Stimulated activated CD4-positive, alpha-beta T cell treated with anti-CD3 and anti-CD28 coated beads, Interleukin-1b, Interleukin-23, amount 100 ng/mL, for 48 hours (primary cell): ENCODE measurements around the gene ULK3.
"Not testable (repeated sequence)": the region's sequence is repeated elsewhere in the genome, so short reads cannot be mapped to it uniquely, and the experiment has no call there.

ENCODE experiments used
- DNase-seq: peaks from one replicate; pipeline ENCODE4 v3.0.0-alpha.2; 2020

The ULK3 gene

GRCh38 chr15:74842581-74843444 lies at the start of gene ULK3:
ULK3 (minus strand) TSS chr15:74843156; CDS start chr15:74843105, 51 bp downstream.
- peak; percentile 92 for DNase-seq

- DNase-seq = no peak
Observed at GRCh38 chr15:74892313-74892712, 49.4 kb upstream of the ULK3 start.

DNA sequence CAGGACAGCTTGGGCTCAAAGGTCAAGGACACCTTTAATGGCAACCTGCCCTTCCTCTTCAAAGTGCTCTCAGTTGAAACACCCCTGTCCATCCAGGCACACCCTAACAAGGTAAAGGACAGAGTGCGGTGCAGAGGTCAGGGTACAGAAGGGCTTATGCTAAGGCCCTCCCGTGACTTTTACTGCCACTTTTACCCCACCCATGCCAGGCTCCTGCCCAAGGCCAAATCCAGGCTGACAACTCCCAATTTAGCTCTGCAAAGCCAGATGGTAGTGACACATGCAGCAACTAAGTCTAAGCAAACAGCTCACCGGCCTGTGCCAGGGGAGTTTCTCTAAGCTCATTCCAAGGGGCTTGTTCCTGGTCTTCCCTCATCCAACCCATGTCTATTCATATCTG lies 48.5 kb upstream of the ULK3 start:
- no peak for DNase-seq

GRCh38 chr15:74890665-74890960 lies 47.7 kb upstream of the ULK3 start:
- DNase-seq = no peak

- peak; percentile 91 for DNase-seq
Observed at GRCh38 chr15:74889883-74890664, 47.1 kb upstream of the ULK3 start, which contains the start of gene MPI. MPI (plus strand) TSS chr15:74890042; CDS start chr15:74890074, 32 bp downstream.

DNA sequence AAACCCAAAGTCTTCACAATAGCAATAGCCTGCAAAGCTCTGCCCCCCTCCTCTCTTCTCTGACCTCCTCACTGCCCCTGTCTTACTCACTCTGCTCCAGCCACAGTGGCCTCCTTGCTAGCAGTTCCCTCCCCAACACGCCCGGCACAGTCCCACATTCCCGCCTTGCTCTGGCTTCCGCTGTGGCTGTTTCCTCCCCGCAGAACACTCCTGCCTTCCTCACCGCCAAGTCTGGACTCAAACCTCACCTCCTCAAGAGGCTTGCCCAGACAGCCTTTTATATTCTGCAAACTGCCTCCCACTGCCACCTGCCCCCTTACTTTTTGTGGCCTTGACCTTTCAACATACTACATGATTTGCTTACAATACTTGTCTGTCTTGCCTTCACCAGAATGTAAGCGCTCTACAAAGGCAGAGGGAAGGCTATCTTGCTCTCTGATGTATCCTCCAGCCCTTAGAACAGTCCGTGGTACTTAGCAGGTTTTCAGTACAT lies 46.5 kb upstream of the ULK3 start:
- no peak for DNase-seq

DNA sequence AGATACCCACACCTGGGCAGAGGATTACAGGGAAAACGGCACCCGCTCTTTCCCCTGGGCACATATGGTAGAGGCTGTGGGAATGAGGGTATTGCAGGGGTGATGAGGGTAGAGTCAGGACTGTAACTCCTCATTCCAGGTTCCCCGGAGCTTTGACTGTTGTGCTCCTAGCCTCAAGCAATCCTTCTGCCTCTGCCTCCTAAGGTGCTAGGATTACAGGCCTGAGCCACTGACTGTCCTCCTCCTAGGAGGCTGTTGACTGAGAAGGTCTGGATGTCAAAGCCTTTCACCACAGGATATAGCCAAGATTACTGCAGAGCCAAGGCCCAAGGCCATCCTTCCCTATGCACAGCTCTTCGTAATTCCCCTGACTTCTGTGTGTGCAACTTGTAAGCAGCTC lies 45.8 kb upstream of the ULK3 start:
- no peak for DNase-seq

DNA sequence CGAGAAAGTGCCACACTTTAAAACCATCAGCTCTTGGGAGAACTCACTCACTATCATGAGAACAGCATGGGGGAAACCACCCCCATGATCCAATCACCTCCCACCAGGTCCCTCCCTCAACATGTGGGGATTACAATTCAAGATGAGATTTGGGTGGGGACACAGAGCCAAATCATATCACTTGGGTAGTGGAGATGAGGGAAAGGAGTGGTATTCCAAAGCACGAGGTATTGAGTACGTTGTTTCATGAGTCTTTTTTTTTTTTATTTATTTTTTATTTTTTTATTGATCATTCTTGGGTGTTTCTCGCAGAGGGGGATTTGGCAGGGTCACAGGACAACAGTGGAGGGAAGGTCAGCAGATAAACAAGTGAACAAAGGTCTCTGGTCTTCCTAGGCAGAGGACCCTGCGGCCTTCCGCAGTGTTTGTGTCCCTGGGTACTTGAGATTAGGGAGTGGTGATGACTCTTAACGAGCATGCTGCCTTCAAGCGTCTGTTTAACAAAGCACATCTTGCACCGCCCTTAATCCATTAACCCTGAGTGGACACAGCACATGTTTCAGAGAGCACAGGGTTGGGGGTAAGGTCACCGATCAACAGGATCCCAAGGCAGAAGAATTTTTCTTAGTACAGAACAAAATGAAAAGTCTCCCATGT lies 44.7 kb upstream of the ULK3 start:
- DNase-seq = not testable (repeated sequence)

- no peak for DNase-seq
Observed at GRCh38 chr15:74885461-74885860, 42.5 kb upstream of the ULK3 start.

DNA sequence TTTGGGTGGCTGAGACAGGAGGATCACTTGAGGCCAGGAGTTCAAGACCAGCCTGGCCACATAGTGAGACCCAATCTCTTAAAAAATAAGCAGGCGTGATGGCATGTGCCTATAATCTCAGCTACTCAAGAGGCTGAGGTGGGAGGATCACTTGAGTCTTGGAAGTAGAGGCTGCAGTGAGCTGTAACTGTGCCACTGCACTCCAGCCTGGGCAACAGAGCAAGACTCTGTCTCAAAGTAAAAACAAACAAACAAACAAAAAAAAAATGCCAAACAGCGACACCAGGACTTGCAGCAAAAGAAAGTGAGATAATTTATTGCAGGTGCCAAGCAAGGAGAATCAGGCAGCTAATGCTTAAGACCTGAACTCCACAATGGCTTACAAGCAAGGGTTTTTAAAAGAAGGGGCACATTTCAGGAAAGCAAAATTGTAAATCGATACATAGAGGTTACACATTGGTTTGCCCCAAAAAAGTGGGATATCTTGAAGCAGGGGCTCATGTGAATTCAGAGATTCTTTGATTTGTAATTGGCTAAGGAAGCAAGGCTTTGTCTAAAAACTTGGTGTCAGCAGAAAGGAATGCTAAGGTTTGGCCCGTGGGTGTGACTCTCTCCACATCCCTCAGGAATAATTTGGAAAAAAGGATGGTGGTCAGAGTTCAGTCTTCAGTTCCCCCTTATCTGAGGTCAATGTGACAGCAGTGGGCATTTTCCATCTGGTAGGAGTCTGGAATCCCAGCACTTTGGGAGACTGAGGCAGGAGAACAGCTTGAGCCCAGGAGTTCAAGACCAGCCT lies 41.7 kb upstream of the ULK3 start:
- no peak for DNase-seq

DNA sequence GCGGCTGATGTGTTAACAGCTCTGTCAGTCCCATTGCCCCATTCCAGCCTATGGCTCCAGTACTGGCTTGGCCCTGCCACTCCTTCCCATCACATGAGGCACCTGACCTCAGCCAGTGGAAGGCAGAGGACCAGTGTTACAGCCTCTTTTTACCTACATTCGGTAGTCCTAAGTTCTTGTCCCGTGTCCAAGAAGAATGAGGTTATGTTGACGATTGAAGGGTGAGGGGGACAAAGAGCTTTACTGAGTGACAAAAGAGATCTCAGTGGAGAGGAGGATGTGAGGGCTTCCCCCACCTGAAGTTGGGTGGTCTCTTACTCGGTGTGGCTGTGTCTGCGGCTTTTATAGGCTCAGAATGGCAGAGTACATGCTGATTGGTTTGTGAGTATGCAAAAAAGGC lies 39.6 kb upstream of the ULK3 start:
- no peak for DNase-seq

DNA sequence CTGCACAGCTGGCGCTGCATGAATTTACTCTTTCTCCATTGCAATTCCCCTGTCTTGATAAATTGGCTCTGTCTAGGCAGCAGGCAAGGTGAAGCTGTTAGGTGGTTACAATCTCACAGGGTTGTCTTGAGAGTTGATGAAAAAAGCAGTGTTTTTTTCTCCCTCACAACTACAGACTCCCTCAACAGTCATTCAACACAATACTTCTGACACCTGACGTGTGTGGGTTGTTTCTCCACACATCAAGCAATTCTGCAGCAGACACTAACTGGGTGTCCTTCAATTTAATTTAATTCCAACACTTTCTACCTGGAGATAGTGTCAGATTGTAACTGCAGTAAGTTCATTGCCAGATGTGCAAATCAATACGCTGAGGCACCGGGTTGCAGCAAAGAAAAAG lies 35.3 kb upstream of the ULK3 start:
- DNase-seq = no peak

- no peak for DNase-seq
Observed at GRCh38 chr15:74873756-74874424, 30.9 kb upstream of the ULK3 start.

GRCh38 chr15:74873036-74873755 lies 30.2 kb upstream of the ULK3 start, which contains the start of gene SCAMP2:
SCAMP2 (minus strand) TSS chr15:74873365; CDS start chr15:74873255, 110 bp downstream.
- peak; percentile 91 for DNase-seq

DNA sequence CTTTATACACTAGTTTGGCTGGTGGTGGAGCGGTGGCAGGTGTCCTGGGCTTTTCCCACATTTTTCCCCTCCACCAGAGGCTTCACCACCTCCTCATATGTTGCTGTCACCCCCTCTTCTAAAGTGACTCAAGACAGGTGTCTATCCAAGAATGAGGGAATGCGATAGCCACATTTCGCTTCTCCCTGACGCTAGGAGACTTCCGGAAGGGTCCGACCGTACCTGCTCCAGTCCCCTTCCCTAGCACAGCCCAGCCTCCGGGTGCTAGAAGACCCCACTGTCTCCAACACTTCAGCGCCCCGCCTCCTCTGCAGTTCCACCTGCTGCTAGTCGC lies 29.7 kb upstream of the ULK3 start:
- no peak for DNase-seq

GRCh38 chr15:74870436-74871215 lies 27.7 kb upstream of the ULK3 start:
- no peak for DNase-seq

DNA sequence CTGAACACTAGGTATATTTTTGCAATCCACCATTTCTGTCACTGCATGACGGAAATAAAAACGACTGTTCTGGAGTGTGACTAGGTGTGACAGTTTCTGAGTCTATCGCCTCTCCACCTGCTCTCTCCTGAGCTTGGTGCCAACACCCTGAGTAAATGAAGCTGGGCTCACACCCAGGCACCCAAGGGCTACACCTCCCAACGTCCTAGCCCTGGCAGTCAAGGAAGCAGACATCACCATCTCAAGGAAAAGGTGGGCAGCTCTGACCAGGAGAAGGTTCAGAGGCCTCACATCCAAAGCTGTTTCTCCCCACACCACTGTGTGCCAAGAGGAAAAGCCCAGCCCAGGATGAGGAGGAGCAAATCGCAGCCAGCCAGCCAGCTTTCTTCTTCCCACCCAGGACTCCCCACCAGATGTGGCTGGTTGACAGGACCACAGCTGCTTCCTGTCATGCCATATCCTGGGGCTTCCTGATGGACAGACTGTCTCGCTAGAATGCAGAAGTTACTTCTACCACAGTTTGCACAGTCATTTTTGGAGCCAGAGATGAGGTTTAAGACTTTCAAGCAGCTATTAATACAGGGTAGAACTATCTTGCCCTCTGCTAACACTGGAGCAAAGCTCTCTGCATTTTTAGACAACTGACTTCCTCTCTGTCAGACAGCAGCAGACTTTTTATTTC lies 26.9 kb upstream of the ULK3 start:
- DNase-seq = peak; percentile 51

DNA sequence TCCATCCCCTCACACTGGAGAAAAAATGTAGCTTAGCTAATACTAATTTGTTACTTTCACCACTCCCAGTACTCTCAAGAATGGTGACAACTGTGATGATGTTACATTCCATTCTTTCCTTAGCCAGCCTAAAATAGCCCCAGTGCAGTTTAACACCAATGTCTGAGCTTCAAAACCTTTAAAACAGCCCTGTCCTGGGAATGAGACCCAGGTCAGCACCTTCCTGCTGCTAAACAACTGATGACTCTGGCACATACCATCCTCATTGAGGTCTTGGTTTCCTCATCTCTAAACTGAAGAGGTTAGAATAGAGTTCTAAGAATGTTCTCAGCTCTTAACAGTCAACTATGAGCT lies 26.4 kb upstream of the ULK3 start:
- no peak for DNase-seq

- no peak for DNase-seq
Observed at GRCh38 chr15:74868059-74868458, 25.1 kb upstream of the ULK3 start.

DNA sequence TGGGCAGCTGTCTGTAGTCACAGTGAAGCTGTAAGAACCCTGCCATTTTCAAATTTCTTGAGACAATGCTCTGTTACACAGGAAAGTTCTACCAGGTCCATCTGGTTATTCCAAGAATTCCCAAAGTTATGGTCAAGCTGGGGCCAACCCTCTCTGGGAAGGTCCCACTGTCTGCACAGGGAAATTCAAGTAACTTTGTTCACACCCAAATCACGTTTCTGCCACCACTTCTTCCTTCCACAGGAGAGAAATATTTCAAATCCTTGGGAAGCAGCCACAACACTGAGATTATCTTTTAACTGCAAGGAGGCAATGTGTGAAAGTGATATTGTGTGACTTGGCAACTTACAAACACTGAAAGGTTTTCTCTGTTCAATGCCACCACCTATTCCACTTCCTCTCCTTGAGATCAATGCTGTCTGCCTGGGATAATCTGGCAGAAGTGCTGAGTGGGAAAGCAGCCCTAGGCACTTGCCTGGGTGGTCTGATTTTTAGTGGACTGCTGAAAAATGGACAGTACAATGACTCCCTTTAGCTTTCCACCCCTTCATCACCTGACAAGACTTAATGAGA lies 24.6 kb upstream of the ULK3 start:
- DNase-seq = no peak
